IgD-negative memory B cell (primary cell): ENCODE measurements around the gene NUP210L. TPM values are rescaled to one million over a fixed set of nuclear protein-coding genes. Genes with fewer than 3 reads are reported as not detected.

ENCODE experiments used
- H3K27ac Mint-ChIP-seq, 3 donors: one replicate each; pipeline ENCODE4 v1.8.0; 2020 to 2022; ENCODE audit warnings: mild to moderate bottlenecking in 3 of 3, mixed read lengths in 3 of 3, moderate library complexity in 1 of 3
- H3K27me3 Mint-ChIP-seq: one replicate; pipeline ENCODE4 v1.8.0; 2021; ENCODE audit warnings: mixed read lengths
- H3K36me3 Mint-ChIP-seq: one replicate; pipeline ENCODE4 v1.8.0; 2020; ENCODE audit warnings: mild to moderate bottlenecking, mixed read lengths
- H3K4me1 Mint-ChIP-seq, 3 donors: one replicate each; pipeline ENCODE4 v1.8.0; 2020 to 2022; ENCODE audit warnings: mixed read lengths in 3 of 3, mild to moderate bottlenecking in 1 of 3
- H3K4me3 Mint-ChIP-seq, 4 donors: one replicate each; pipeline ENCODE4 v1.8.0; 2020 to 2022; ENCODE audit warnings: mild to moderate bottlenecking in 4 of 4, mixed read lengths in 4 of 4, moderate library complexity in 3 of 4
- H3K9me3 Mint-ChIP-seq, 3 donors: one replicate each; pipeline ENCODE4 v1.8.0; 2020 to 2021; ENCODE audit warnings: mixed read lengths in 3 of 3, mild to moderate bottlenecking in 1 of 3
- polyA plus RNA-seq: library from polyadenylated mRNA; unstranded; fragments of 300-500 nt; fragmentation: Illumina TruSeq; gene quantifications from one replicate; pipeline ENCODE4 v1.2.3, GENCODE V29; 2021

Gene NUP210L
- polyA plus RNA-seq, 1 donor from 2014 or later = not detected

DNA sequence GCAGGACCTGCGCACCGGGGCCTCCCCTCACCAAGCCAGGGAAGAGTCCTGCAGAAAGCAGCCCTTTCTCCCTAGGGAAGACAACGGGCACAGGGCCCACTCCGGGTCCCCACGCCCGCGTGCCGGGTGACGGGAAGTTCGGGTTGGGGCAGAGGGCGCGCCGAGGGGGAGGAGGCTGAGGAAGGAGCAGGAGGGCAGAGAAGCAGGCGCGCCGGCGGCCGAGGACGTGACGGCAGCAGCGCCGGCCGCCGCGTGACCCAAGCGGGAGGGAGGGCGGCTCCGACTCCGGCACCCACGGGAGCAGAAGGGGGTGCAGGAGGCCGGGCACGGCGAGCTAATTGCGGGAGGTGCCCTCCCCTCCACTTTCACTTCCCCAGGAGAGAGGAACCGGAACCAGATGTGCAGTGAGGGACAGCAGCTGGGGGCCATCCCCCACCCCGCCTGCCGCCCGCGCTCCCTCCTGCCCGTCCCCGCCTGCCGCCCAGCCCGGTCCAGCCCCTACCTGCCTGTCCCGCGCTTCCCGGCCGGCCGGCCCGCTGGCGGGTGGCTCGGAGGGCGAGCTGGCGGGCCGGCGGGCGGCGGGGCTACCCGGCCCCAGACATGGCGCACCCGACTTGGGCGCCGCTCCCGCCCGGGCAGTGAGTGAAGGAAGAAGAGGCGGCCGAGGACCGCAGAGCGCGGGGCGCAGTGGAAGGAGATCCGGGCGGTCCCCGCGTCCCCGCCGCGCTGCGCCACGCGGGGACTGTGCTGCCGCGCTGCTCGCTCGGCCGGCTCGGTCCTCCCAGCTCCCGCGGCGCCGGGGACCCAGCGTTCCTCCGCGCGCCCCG lies 208.9 kb downstream of the NUP210L start:
- no peaks in the 10 kb centered on the region for H3K9me3 Mint-ChIP-seq
- peaks cover 15 to 28% (median 23%) of the 10 kb centered on the region in 3 donors for H3K4me1 Mint-ChIP-seq
- H3K27me3 Mint-ChIP-seq = no peaks in the 10 kb centered on the region
- peak overlapping the region; percentile 91 to 99 (median 96) for H3K4me3 Mint-ChIP-seq
- peak overlapping the region; percentile 98 to 100 (median 99) for H3K27ac Mint-ChIP-seq
- H3K36me3 Mint-ChIP-seq = peaks cover 6% of the 10 kb centered on the region

DNA sequence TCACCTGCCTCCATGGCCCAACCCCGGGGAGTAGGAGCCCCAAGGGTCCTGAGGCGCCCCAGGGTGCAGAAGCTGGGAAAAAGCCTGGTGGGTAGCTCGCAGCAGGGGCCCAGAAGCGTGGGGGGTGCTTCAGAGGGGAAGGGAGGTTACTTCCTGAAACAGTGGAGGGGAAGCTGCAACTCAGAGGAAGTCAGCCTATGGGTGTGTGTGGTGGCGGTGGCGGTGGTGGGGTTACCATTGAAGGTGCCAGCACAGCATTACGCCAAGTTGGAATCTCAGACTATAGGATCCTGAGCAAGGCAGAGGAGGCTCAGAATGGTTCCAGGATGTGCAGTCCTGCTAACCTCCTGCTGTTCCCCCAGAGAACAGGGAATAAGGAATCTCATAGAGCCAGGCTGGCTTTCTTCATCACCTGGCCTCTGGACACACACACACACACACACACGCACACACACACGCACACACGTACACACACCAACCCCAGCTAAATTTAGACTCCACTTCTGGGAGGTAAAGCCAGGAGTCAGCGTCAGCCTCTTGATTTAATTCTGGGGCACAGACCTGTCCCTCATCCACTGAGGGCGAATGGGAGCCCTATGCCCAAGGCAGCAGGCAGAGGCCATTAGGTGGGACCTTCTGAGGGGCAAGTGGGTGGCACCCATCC lies 209.6 kb downstream of the NUP210L start:
- Mint-ChIP-seq H3K27me3 (no peaks in the 10 kb centered on the region), H3K4me3 (peak overlapping the region; percentile 91 to 99 (median 96)), H3K27ac (peak overlapping the region; percentile 98 to 100 (median 99)), H3K4me1 (peaks cover 15 to 28% (median 21%) of the 10 kb centered on the region in 3 donors), H3K9me3 (no peaks in the 10 kb centered on the region), H3K36me3 (peaks cover 6% of the 10 kb centered on the region)

DNA sequence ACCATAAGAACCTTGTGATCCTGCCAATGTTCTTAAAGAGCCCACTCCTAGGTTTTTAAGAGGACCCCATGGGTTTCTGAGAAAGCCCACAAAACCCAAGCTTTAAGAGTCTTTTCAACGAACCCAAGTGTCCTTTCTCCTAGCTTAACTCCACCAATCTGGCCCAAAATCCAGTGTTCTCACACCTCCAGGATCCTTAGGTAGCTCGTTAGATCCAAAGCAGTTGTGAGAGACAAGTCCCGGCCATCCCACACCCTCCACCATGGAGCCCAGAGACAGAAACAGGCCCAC lies 210.1 kb downstream of the NUP210L start:
- peak overlapping the region; percentile 91 to 99 (median 96) for H3K4me3 Mint-ChIP-seq
- H3K4me1 Mint-ChIP-seq = peaks cover 17 to 27% (median 20%) of the 10 kb centered on the region in 3 donors
- H3K27ac Mint-ChIP-seq = peak overlapping the region; percentile 98 to 100 (median 99)
- H3K9me3 Mint-ChIP-seq = no peaks in the 10 kb centered on the region
- peaks cover 6% of the 10 kb centered on the region for H3K36me3 Mint-ChIP-seq
- no peaks in the 10 kb centered on the region for H3K27me3 Mint-ChIP-seq

DNA sequence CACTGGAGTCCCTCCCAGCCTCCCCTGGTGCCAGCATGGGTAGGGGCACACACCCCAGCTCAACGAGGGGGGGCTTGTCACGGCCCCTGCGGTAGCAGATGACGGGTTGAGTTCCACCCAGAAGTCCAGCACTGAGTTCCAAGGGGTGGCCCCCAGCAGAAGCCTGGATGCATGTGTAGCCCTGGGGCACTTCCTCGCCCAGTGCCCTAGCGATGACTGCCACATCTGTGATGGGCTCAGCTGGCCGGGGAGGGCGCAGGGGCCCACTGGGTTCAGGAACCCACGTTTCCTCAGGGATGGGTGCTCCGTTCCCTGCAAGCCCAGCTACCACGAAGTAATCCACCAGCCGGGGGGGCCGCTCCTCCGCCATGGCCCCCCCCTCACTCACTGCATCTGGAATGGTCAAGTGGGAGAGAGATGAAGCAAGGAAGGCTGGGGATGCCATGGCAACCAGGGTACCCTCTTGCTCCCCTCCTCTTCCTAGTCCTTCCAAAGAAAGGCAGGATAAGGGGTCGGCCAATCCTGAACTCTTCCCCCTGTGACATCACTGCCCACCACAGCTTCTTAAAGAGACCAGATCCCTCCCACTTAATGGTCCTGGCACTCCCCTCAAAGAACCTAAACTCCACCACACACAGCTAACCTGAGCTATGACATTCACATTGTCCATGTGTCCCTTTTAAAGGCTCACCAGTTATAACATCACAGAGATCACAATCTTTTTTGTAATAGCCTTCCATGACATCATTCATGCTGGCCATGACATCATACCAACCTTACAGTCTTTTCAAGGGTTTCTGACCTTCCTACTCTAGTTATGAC lies 210.7 kb downstream of the NUP210L start:
- Mint-ChIP-seq H3K36me3 (peaks cover 6% of the 10 kb centered on the region), H3K4me1 (peaks cover 19 to 27% (median 20%) of the 10 kb centered on the region in 3 donors), H3K4me3 (peak overlapping the region; percentile 91 to 99 (median 96)), H3K27ac (peak overlapping the region; percentile 98 to 100 (median 99)), H3K27me3 (no peaks in the 10 kb centered on the region), H3K9me3 (no peaks in the 10 kb centered on the region)

DNA sequence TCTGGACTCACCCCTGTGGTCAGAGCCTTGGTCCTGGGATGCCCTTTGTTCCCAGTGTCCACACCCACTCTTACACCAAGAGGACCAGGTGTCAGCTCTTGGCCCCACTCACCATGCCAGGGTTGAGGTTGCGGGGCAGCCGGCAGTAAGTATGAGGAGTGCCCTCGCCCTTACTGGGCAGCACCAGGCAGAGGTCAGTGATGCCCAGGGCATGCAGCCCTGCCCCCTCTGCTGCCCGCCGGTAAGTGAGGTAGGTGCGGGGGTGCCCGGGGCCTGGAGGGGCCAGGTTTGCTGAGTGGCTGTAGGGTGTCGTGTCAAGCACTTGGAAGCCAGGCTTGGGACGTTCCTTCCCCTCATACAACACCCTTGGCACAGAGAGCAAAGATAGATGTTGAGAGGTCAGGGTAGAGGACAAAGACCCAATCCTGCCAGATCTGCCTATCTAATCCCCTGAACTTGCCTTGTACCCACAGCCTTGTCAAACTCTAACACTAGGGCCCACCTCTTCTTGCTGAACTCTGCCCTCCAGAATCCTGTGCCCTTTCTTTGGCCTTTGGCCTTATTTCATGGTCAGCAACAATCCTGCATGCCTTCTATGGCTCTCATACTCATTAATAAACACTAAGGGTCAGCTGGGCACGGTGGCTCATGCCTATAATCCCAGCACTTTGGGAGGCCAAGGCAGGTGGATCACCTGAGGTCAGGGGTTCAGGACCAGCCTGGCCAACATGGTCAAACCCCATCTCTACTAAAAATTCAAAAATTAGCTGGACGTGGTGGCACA lies 211.9 kb downstream of the NUP210L start:
- peak overlapping the region in 3 of 4 donors; percentile 94 to 99 (median 98) for H3K4me3 Mint-ChIP-seq
- H3K36me3 Mint-ChIP-seq = peaks cover 6% of the 10 kb centered on the region
- no peaks in the 10 kb centered on the region for H3K9me3 Mint-ChIP-seq
- H3K4me1 Mint-ChIP-seq = peaks cover 19 to 26% (median 22%) of the 10 kb centered on the region in 3 donors
- peak overlapping the region in 2 of 3 donors; percentile 45 to 98 for H3K27ac Mint-ChIP-seq
- H3K27me3 Mint-ChIP-seq = no peaks in the 10 kb centered on the region

Other genes starting within 250 kb of the NUP210L start
- 4.6 TPM for gene GATAD2B, start 232.1 kb downstream of the NUP210L start, polyA plus RNA-seq
- gene DENND4B, start 208.4 kb downstream of the NUP210L start, polyA plus RNA-seq = 36.3 TPM
- gene CRTC2, start 196.5 kb downstream of the NUP210L start, polyA plus RNA-seq = 57.2 TPM
- 52.0 TPM for gene SLC39A1, start 191.5 kb downstream of the NUP210L start, polyA plus RNA-seq
- 6.5 TPM for gene CREB3L4, start 187.2 kb downstream of the NUP210L start, polyA plus RNA-seq
- 344 TPM for gene JTB, start 177.4 kb downstream of the NUP210L start, polyA plus RNA-seq
- gene RAB13, start 168.7 kb downstream of the NUP210L start, polyA plus RNA-seq = not detected
- 22,392 TPM for gene RPS27, start 164.3 kb downstream of the NUP210L start, polyA plus RNA-seq
- gene TPM3, start 37.0 kb upstream of the NUP210L start, polyA plus RNA-seq = 878 TPM
- not detected for gene CFAP141, start 51.3 kb upstream of the NUP210L start, polyA plus RNA-seq
- 60.6 TPM for gene UBAP2L, start 65.9 kb upstream of the NUP210L start, polyA plus RNA-seq
- 119 TPM for gene HAX1, start 117.6 kb upstream of the NUP210L start, polyA plus RNA-seq
- gene AQP10, start 166.0 kb upstream of the NUP210L start, polyA plus RNA-seq = not detected
- 20.7 TPM for gene ATP8B2, start 170.5 kb upstream of the NUP210L start, polyA plus RNA-seq